Prostate gland (tissue), 2 donors: ENCODE measurements around the gene MARK2.

Experiments used
- CTCF ChIP-seq, 4 experiments: fragments of 200-600 bp in 2 of 4; fragments of 450-650 bp in 2 of 4; sonication (generic) in 2 of 4; IDR thresholded peaks; 1 replicate in 3 of 4; 2 replicates in 1 of 4; pipeline ENCODE4 v1.5.1; 2016 to 2019; ENCODE audit warnings: antibody characterized with exemption in 4 of 4, mild to moderate bottlenecking in 2 of 4, moderate library complexity in 2 of 4
- POLR2A ChIP-seq: fragments of 450-650 bp; IDR thresholded peaks from one replicate; pipeline ENCODE4 v1.6.1; 2016; ENCODE audit warnings: antibody characterized with exemption, mild to moderate bottlenecking
- POLR2AphosphoS5 ChIP-seq: sonication (generic); formaldehyde crosslinking; IDR thresholded peaks from one replicate; pipeline ENCODE4 v1.6.1; 2017; ENCODE audit warnings: antibody characterized with exemption

- TF ChIP-seq POLR2A, result no peak
- no peak for TF ChIP-seq CTCF (IDR thresholded peaks at IDR 0.05)
- TF ChIP-seq POLR2AphosphoS5, result no peak
These were observed 45.7 kb upstream of the MARK2 start for GRCh38 chr11:63793161-63793560.
